Esophagus squamous epithelium (tissue), 4 donors: ENCODE data around the gene MRFAP1L1.

Source experiments
- CTCF ChIP-seq, 6 experiments: fragments of 450-650 bp in 4 of 6; fragments of 200-600 bp in 2 of 6; sonication (generic) in 2 of 6; IDR thresholded peaks; one replicate each; pipeline ENCODE4 v1.5.1; 2016 to 2019; ENCODE audit warnings: antibody characterized with exemption in 6 of 6, mild to moderate bottlenecking in 4 of 6, moderate library complexity in 4 of 6
- POLR2A ChIP-seq, 4 donors: fragments of 450-650 bp; IDR thresholded peaks; one replicate each; pipeline ENCODE4 v1.6.1; 2017; ENCODE audit warnings: antibody characterized with exemption in 4 of 4, mild to moderate bottlenecking in 4 of 4, moderate library complexity in 3 of 4

GRCh38 chr4:6681191-6681590 lies 28.5 kb downstream of the MRFAP1L1 start:
- TF ChIP-seq CTCF (IDR thresholded peaks at IDR 0.05): peak in 2 of 6 experiments; percentile 18 to 48
- no peak for TF ChIP-seq POLR2A (IDR thresholded peaks at IDR 0.05)
